Spleen (tissue), 11 donors: ENCODE measurements around the gene ATP13A5. TPM values are rescaled to one million over a fixed set of nuclear protein-coding genes. Genes with fewer than 3 reads are reported as not detected.

Source experiments
- DNase-seq: peaks from one replicate; pipeline ENCODE4 v3.0.0-alpha.2; 2020
- H3K27ac ChIP-seq, 8 donors: fragments of 200-600 bp; sonication (generic) in 7 of 8; 1 replicate in 4 of 8; 2 replicates in 4 of 8; pipeline versions ENCODE4 v1.5.0 to v1.8.0; 2016 to 2021; ENCODE audit warnings: inconsistent platforms in 4 of 8, mild to moderate bottlenecking in 4 of 8, moderate library complexity in 1 of 8
- H3K27me3 ChIP-seq, 7 donors: fragments of 200-600 bp; sonication (generic) in 6 of 7; replicated peaks in 1 of 7; 1 replicate in 4 of 7; 2 replicates in 3 of 7; pipeline versions ENCODE4 v1.5.0 to v1.8.0; 2016 to 2021; ENCODE audit warnings: inconsistent platforms in 3 of 7, mild to moderate bottlenecking in 1 of 7
- H3K36me3 ChIP-seq, 6 donors: fragments of 200-600 bp; sonication (generic) in 5 of 6; 1 replicate in 4 of 6; 2 replicates in 2 of 6; pipeline versions ENCODE4 v1.5.0 to v1.8.0; 2016 to 2021; ENCODE audit warnings: inconsistent platforms in 2 of 6
- H3K4me1 ChIP-seq, 6 donors: fragments of 200-600 bp; sonication (generic) in 5 of 6; 1 replicate in 3 of 6; 2 replicates in 3 of 6; pipeline versions ENCODE4 v1.5.0 to v1.8.0; 2016 to 2021; ENCODE audit warnings: inconsistent platforms in 3 of 6
- H3K4me3 ChIP-seq, 8 donors: fragments of 200-600 bp; sonication (generic) in 7 of 8; 1 replicate in 4 of 8; 2 replicates in 4 of 8; pipeline versions ENCODE4 v1.5.0 to v1.8.0; 2016 to 2021; ENCODE audit warnings: inconsistent platforms in 4 of 8, mild to moderate bottlenecking in 4 of 8, moderate library complexity in 2 of 8
- H3K9me3 ChIP-seq, 8 donors: fragments of 200-600 bp; sonication (generic) in 7 of 8; 1 replicate in 4 of 8; 2 replicates in 4 of 8; pipeline versions ENCODE4 v1.5.0 to v1.8.0; 2016 to 2021; ENCODE audit warnings: inconsistent platforms in 4 of 8
- POLR2A ChIP-seq, 3 donors: fragments of 450-650 bp; IDR thresholded peaks; one replicate each; pipeline ENCODE4 v1.5.1; 2017; ENCODE audit warnings: antibody characterized with exemption in 3 of 3, mild to moderate bottlenecking in 1 of 3
- POLR2AphosphoS5 ChIP-seq, 3 donors: sonication (generic); formaldehyde crosslinking; IDR thresholded peaks; one replicate each; pipeline ENCODE4 v1.5.1; 2017; ENCODE audit warnings: antibody characterized with exemption in 3 of 3
- WGBS, 5 donors: extraction: QIAGEN DNeasy Blood & Tissue Kit in 3 of 5; methylation state at CpG; one replicate each; pipeline versions ENCODE4 v1.1.5 to v1.1.7; 2013 to 2018; 5-methylcytosine and 5-hydroxymethylcytosine counted together
- intact Hi-C: fragments of 100-400 bp; cut with DNase I; formaldehyde crosslinking; loops from one replicate; pipeline ENCODE4 v1.15.0; 2023; ENCODE audit warnings: low total_unique reads
- polyA plus RNA-seq, 3 donors: library from polyadenylated mRNA; stranded (reverse); fragments of 200-250 nt; gene quantifications; one replicate each; pipeline ENCODE4 v1.2.1, GENCODE V29; 2013
- total RNA-seq, 7 donors: library from RNA; depleted of rRNA in 3 of 7; stranded (reverse); fragments of >200 nt in 3 of 7; fragmentation: NEBNext Ultra II Directional in 4 of 7; extraction: Animal tissue kit (Norgen Biotek cat#: 25700) in 4 of 7; gene quantifications; one replicate each; pipeline versions ENCODE4 v1.1.0 to v1.2.1, GENCODE V29; 2016 to 2021
- TF ChIP-seq, protein P1 (sequence below), 11 experiments: fragments of 200-600 bp in 7 of 11; fragments of 450-650 bp in 4 of 11; sonication (generic) in 4 of 11; IDR thresholded peaks in 8 of 11; conservative IDR thresholded peaks in 3 of 11; 1 replicate in 7 of 11; 2 replicates in 4 of 11; pipeline versions ENCODE4 v1.4.0 to v1.8.0; 2016 to 2021; ENCODE audit warnings: antibody characterized with exemption in 11 of 11, inconsistent platforms in 4 of 11, mild to moderate bottlenecking in 1 of 11
- donor health status: healthy with polysubstance abuse.
- donor health status: DM: no; HTN: no; CAD: no; lungs with moderate emphysema.
- donor health status: DM: no; HTN: no; CAD: no.
- donor health status: Bipolar disorder and iron deficiency.
- donor health status: healthy.
- donor health status: DM: no; HTN: no; CAD: no.
- donor health status: DM: yes; HTN: yes; CAD: no.

The ATP13A5 gene
- total and polyA plus RNA-seq, 10 donors: 0.13 TPM; not detected in 9

- DNase-seq: no peak
- TF ChIP-seq POLR2AphosphoS5 (IDR thresholded peaks at IDR 0.05) (no peak), POLR2A (IDR thresholded peaks at IDR 0.05) (no peak)
- TF ChIP-seq, protein P1, sequence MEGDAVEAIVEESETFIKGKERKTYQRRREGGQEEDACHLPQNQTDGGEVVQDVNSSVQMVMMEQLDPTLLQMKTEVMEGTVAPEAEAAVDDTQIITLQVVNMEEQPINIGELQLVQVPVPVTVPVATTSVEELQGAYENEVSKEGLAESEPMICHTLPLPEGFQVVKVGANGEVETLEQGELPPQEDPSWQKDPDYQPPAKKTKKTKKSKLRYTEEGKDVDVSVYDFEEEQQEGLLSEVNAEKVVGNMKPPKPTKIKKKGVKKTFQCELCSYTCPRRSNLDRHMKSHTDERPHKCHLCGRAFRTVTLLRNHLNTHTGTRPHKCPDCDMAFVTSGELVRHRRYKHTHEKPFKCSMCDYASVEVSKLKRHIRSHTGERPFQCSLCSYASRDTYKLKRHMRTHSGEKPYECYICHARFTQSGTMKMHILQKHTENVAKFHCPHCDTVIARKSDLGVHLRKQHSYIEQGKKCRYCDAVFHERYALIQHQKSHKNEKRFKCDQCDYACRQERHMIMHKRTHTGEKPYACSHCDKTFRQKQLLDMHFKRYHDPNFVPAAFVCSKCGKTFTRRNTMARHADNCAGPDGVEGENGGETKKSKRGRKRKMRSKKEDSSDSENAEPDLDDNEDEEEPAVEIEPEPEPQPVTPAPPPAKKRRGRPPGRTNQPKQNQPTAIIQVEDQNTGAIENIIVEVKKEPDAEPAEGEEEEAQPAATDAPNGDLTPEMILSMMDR (IDR thresholded peaks at IDR 0.05 in 8 of 11, conservative IDR thresholded peaks at IDR 0.05 in 3 of 11): no peak
- no peaks in the 10 kb centered on the region for H3K36me3 ChIP-seq
- H3K27me3 ChIP-seq: peaks cover 0 to 11% (median 0%) of the 10 kb centered on the region in 7 donors
- WGBS, 5 donors: 83 to 89% (median 85%) methylated on average over 6 of the region's 6 CpGs
- H3K27ac ChIP-seq: no peak overlapping the region
- no peak overlapping the region for H3K4me3 ChIP-seq
- no peaks in the 10 kb centered on the region for H3K4me1 ChIP-seq
- intact Hi-C loops: no loop called here
- H3K9me3 ChIP-seq: no peaks in the 10 kb centered on the region
Measured at GRCh38 chr3:193225302-193226125, 153.0 kb downstream of the ATP13A5 start.

Other genes with a start within 250 kb of the ATP13A5 start
- 1 to 10 TPM in 1 of 7 donors, under 1 TPM in 3, not detected in 3; 0.38 to 1.5 (median 0.53) TPM for gene PLAAT1, start 137.5 kb downstream of the ATP13A5 start, total RNA-seq
- not detected for gene PLAAT1, start 137.5 kb downstream of the ATP13A5 start, polyA plus RNA-seq
- gene ATP13A4, start 176.1 kb upstream of the ATP13A5 start, total RNA-seq: 1 to 10 TPM in 6 of 7 donors, under 1 TPM in 1; 0.27 to 8.4 (median 1.6) TPM
- under 1 TPM; 0.24 to 0.76 (median 0.70) TPM for gene ATP13A4, start 176.1 kb upstream of the ATP13A5 start, polyA plus RNA-seq
- gene OPA1, start 214.5 kb upstream of the ATP13A5 start, total RNA-seq: 10 to 100 TPM; 42.9 to 58.2 (median 52.7) TPM
- gene OPA1, start 214.5 kb upstream of the ATP13A5 start, polyA plus RNA-seq: 10 to 100 TPM in 2 of 3 donors, 1 to 10 TPM in 1; 9.8 to 12.5 (median 11.4) TPM